Measurements from ENCODE around the gene UBXN7. TPM values are rescaled to one million over a fixed set of nuclear protein-coding genes. Genes with fewer than 3 reads are reported as not detected.
"Not testable (repeated sequence)": the region's sequence is repeated elsewhere in the genome, so short reads cannot be mapped to it uniquely, and the experiment has no call there.

Gene UBXN7
- total RNA-seq, 4 donors from 2014 or later: 21.7 to 48.6 (median 33.8) TPM

DNA sequence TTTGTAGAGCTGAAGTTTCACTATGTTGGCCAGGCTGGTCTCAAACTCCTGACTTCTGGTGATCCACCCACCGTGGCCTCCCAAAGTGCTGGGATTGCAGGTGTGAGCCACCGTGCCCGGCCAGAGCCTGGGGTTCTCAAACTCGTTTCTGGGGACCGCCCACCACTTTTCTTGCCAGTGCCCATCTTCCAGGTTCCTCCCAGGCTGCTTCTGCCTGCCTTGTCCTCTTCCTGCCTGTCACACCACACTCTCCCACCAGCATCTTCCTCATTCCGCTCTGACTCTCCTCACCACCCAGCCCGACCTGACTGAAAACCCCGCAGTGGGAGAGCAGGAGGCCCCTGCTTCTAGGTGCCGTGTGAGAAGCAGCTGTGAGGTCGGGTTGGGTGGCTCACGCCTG lies 111.1 kb downstream of the UBXN7 start:
- Histone ChIP-seq H3K9me3 (no peaks in the 10 kb centered on the region), H3K36me3 (no peaks in the 10 kb centered on the region), H3K27ac (no peak overlapping the region), H3K4me1 (peaks cover 20% of the 10 kb centered on the region), H3K4me3 (no peak overlapping the region), H3K27me3 (no peaks in the 10 kb centered on the region)
- TF ChIP-seq EP300 (IDR thresholded peaks at IDR 0.05) (no peak), POLR2AphosphoS5 (IDR thresholded peaks at IDR 0.05) (no peak), POLR2A (IDR thresholded peaks at IDR 0.05) (no peak)
- TF ChIP-seq, protein P1, sequence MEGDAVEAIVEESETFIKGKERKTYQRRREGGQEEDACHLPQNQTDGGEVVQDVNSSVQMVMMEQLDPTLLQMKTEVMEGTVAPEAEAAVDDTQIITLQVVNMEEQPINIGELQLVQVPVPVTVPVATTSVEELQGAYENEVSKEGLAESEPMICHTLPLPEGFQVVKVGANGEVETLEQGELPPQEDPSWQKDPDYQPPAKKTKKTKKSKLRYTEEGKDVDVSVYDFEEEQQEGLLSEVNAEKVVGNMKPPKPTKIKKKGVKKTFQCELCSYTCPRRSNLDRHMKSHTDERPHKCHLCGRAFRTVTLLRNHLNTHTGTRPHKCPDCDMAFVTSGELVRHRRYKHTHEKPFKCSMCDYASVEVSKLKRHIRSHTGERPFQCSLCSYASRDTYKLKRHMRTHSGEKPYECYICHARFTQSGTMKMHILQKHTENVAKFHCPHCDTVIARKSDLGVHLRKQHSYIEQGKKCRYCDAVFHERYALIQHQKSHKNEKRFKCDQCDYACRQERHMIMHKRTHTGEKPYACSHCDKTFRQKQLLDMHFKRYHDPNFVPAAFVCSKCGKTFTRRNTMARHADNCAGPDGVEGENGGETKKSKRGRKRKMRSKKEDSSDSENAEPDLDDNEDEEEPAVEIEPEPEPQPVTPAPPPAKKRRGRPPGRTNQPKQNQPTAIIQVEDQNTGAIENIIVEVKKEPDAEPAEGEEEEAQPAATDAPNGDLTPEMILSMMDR (IDR thresholded peaks at IDR 0.05): no peak
- 77% methylated on average over 11 of the region's 11 CpGs for WGBS
- DNase-seq (ENCODE audit: low spot score in 2 of 2): no peak

DNA sequence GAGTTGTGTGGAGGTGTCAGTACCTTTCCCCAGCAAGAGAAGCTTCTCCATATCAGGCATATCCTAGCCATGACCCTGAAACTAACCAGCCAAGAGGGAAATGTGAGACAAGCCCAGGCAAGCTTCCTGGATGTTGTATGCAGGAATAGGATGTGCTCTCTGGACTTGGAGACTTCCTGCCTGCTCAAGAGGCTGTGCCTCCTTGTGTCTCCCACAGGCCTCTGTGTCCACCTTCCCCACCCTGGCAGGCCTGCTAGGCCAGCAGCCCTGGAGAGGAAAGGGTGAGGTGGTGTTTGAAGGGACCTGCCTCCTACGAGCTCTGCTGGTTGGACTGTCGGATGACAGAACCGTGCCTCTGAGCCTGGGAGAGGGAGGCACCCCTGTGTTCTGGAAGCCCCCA lies 112.1 kb downstream of the UBXN7 start:
- H3K27ac ChIP-seq: no peak overlapping the region

DNA sequence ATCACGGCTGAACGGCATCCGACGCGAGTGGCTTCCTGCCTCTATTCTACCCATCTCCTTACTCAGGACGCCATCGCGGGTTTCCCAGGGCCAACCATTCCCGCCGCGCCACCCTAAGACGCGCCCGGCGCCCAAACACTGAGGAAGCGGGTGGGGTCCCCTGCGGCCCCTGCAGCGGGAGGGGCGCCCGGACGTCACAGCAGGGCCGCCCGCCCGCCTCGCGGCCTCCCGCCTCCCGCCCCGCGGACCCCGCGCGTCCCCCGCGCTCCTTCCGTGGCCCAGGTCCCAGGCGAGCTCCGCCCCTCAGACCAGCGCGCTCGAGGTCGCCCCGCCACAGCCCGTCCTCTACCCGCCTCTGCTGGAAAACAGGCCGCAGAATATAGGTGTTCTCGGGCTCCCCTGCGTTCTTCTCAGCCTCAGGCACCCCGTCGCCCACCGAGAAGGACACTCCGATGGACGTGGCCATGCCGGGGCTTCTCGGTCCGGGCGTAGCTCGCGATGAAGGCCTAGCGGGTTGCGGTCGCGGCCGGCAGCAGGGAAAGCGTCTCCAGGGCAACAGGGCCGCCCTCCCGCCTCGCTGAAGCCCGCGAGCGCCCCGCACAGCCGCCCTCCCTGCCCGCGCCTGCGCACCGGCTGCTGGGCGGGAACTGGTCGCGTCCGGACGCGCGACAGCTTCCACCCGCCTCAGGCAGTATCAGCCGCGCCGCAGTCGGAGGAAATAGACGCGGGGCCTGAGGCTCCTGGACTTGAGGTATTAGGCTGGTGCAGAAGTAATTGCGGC lies 114.3 kb downstream of the UBXN7 start, which contains the start of gene DYNLT2B:
Gene DYNLT2B (minus strand): TSS at position 554 of the 781 bp plus-strand sequence. CDS start 88 bp downstream, at position 466.
- WGBS: under 1% methylated on average over 22 of the region's 92 CpGs
- Histone ChIP-seq H3K4me3 (peak within 1 kb of the TSS; percentile 96), H3K27ac (peak within 1 kb of the TSS; percentile 92), H3K36me3 (no peaks in the 10 kb centered on the region), H3K9me3 (no peaks in the 10 kb centered on the region), H3K27me3 (no peaks in the 10 kb centered on the region), H3K4me1 (peaks cover 20% of the 10 kb centered on the region)
- peak; percentile 90 for DNase-seq (ENCODE audit: low spot score in 2 of 2)
- peak in 1 of 3 donors; percentile 21 for TF ChIP-seq POLR2AphosphoS5 (IDR thresholded peaks at IDR 0.05)
- TF ChIP-seq, protein P1 (IDR thresholded peaks at IDR 0.05): no peak
- peak in 1 of 2 donors; percentile 20 for TF ChIP-seq POLR2A (IDR thresholded peaks at IDR 0.05)
- no peak for TF ChIP-seq EP300 (IDR thresholded peaks at IDR 0.05)

More for the DNA sequence above, 112.1 kb downstream of the UBXN7 start:
- Histone ChIP-seq H3K4me3 (no peak overlapping the region), H3K36me3 (no peaks in the 10 kb centered on the region), H3K4me1 (peaks cover 20% of the 10 kb centered on the region), H3K27me3 (no peaks in the 10 kb centered on the region), H3K9me3 (no peaks in the 10 kb centered on the region)
- WGBS: 60% methylated on average over 2 of the region's 3 CpGs
- TF ChIP-seq POLR2A (IDR thresholded peaks at IDR 0.05): no peak
- DNase-seq (ENCODE audit: low spot score in 2 of 2): no peak

DNA sequence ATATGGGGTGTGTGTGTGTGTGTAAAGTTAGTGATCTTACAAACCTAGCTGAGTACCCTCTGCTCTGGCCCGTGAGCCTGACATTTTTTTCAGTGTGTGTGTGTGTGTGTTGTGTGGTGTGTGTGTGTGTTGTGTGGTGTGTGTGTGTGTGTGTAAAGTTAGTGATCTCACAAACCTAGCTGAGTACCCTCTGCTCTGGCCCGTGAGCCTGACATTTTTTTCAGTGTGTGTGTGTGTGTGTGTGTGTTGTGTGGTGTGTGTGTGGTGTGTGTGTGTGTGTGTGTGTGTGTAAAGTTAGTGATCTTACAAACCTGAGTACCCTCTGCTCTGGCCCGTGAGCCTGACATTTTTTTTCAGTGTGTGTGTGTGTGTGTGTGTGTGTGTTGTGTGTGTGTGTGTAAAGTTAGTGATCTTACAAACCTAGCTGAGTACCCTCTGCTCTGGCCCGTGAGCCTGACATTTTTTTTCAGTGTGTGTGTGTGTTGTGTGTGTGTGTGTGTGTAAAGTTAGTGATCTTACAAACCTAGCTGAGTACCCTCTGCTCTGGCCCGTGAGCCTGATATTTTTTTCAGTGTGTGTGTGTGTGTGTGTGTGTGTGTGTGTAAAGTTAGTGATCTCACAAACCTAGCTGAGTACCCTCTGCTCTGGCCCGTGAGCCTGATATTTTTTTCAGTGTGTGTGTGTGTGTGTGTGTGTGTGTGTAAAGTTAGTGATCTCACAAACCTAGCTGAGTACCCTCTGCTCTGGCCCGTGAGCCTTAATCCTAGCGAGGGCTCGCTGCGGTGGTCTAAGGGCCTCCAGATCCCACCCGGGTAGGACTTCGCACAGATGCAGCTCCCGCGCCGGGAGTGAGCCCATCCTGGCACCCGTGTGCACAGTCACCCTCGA lies 115.2 kb downstream of the UBXN7 start:
- not testable (repeated sequence) for DNase-seq (ENCODE audit: low spot score in 2 of 2); H3K9me3 ChIP-seq; H3K36me3 ChIP-seq; H3K27me3 ChIP-seq
- WGBS: 43% methylated on average over 2 of the region's 17 CpGs
- peak overlapping the region; percentile 96 for H3K4me3 ChIP-seq
- H3K4me1 ChIP-seq: peaks cover 20% of the 10 kb centered on the region
- peak overlapping the region; percentile 92 for H3K27ac ChIP-seq

DNA sequence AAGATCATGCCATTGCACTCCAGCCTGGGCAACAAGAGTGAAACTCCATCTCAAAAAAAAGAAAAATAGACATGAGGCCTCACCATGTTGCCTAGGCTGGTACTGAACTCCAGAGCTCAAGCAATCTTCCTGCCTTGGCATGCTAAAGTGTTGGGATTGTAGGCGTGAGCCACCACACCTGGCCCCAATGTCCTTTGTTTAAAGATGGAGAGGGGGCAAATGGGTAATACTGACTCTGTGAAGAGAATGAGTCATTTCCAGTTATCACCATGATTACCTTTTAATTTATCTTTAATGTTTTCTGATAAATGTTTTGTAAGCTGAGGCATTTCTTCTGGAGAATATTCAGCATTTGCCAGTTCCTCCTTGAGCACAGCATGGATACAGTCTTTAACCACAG lies 116.4 kb downstream of the UBXN7 start:
- Histone ChIP-seq H3K9me3 (no peaks in the 10 kb centered on the region), H3K4me3 (no peak overlapping the region), H3K4me1 (peaks cover 20% of the 10 kb centered on the region), H3K27me3 (no peaks in the 10 kb centered on the region), H3K27ac (no peak overlapping the region), H3K36me3 (no peaks in the 10 kb centered on the region)
- TF ChIP-seq EP300 (IDR thresholded peaks at IDR 0.05): no peak
- TF ChIP-seq, protein P1 (IDR thresholded peaks at IDR 0.05): no peak
- TF ChIP-seq POLR2A (IDR thresholded peaks at IDR 0.05): no peak
- TF ChIP-seq POLR2AphosphoS5 (IDR thresholded peaks at IDR 0.05): no peak
- 79% methylated on average over 1 of the region's 1 CpG for WGBS
- no peak for DNase-seq (ENCODE audit: low spot score in 2 of 2)

DNA sequence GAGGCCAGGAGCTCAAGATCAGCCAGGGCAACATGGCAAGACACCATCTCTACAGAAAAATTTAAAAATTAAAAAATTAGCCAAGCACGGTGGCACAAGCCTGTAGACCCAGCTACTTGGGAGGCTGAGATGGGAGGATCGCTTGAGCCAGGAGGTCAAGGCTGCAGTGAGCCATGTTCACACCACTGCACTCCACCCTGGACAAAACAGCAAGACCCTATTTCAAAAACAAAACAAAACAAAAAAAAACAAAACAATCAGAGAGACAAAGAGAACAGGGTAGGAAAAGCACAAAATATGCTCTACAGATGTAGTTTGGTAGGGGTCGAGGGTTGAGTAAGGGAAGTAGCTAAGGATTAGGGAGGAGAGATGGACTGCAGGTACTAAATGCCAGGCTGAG lies 117.6 kb downstream of the UBXN7 start:
- WGBS: 86% methylated on average over 3 of the region's 3 CpGs
- TF ChIP-seq, protein P1 (IDR thresholded peaks at IDR 0.05): no peak
- TF ChIP-seq EP300 (IDR thresholded peaks at IDR 0.05): no peak
- no peak for TF ChIP-seq POLR2AphosphoS5 (IDR thresholded peaks at IDR 0.05)
- TF ChIP-seq POLR2A (IDR thresholded peaks at IDR 0.05): no peak
- no peaks in the 10 kb centered on the region for H3K36me3 ChIP-seq
- no peaks in the 10 kb centered on the region for H3K27me3 ChIP-seq
- no peak overlapping the region for H3K4me3 ChIP-seq
- no peak for DNase-seq (ENCODE audit: low spot score in 2 of 2)
- no peak overlapping the region for H3K27ac ChIP-seq
- H3K9me3 ChIP-seq: no peaks in the 10 kb centered on the region
- peaks cover 16% of the 10 kb centered on the region for H3K4me1 ChIP-seq

DNA sequence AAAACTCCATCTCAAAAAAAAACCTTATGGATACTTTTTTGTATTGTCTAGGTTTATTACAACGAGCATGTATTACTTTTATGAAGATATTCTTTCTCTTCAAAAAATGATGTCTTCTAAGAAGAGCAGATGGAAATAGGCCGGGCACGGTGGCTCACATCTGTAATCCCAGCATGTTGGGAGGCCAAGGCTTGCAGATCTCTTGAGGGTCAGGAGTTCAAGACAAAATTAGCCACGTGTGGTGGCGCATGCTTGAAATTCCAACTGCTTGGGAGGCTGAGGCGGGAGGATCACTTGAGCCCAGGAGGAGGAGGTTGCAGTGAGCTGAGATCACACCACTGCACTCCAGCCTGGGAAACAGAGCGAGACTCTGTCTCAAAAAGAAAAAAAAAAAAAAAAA lies 118.1 kb downstream of the UBXN7 start:
- 88% methylated on average over 7 of the region's 7 CpGs for WGBS
- not testable (repeated sequence) for H3K4me3 ChIP-seq; DNase-seq (ENCODE audit: low spot score in 2 of 2); H3K9me3 ChIP-seq; H3K27ac ChIP-seq; H3K27me3 ChIP-seq; H3K36me3 ChIP-seq
- H3K4me1 ChIP-seq: peaks cover 11% of the 10 kb centered on the region

DNA sequence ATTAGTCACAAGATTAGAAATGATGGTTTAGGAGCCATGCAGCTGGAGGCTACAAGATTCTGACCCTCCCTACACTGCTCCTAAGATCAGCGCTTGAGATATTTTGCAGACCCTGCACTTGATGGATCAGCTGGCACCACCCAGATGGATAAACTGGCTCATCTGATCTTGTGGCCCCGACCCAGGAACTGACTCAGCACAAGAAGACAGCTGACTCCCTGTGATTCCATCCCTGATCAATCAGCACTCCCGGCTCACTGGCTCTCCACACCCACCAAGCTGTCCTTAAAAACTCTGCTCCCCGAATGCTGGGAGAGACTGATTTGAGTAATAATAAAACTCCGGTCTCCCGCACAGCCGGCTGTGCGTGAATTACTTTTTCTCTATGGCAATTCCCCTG lies 129.3 kb downstream of the UBXN7 start:
- WGBS: 92% methylated on average over 6 of the region's 8 CpGs
- H3K4me1 ChIP-seq; H3K4me3 ChIP-seq; DNase-seq (ENCODE audit: low spot score in 2 of 2); H3K27ac ChIP-seq; H3K9me3 ChIP-seq; H3K27me3 ChIP-seq: not testable (repeated sequence)
- peaks cover 18% of the 10 kb centered on the region for H3K36me3 ChIP-seq

All from suprapubic skin (tissue), 4 donors.